CD4-positive, alpha-beta memory T cell (primary cell): Measurements from ENCODE around the gene SRSF11. TPM values are rescaled to one million over a fixed set of nuclear protein-coding genes. Genes with fewer than 3 reads are reported as not detected.
A peak's percentile ranks its signal among the peaks of the same experiment; 100 is the strongest.

Experiments
- CTCF ChIA-PET: fragments of 350-600 bp; sonication (Branson Sonifier 250); formaldehyde crosslinking; loops from one replicate; lab custom pipeline; 2021; ENCODE audit warnings: inconsistent platforms; ENCODE audit not compliant: partially characterized antibody; lab: Charles Lee
- POLR2A ChIA-PET: fragments of 350-600 bp; sonication (Branson Sonifier 250); formaldehyde crosslinking; loops from one replicate; lab custom pipeline; 2021; ENCODE audit not compliant: partially characterized antibody; lab: Charles Lee
- DNase-seq, 5 donors: peaks; one replicate each; pipeline versions ENCODE4 v3.0.0 to v3.0.0-alpha.2; 2020 to 2022; ENCODE audit warnings: mixed read lengths in 1 of 5
- H3K27ac ChIP-seq: one replicate; pipeline ENCODE4 v1.7.0; 2013; ENCODE audit warnings: low read depth, low read length
- H3K27me3 ChIP-seq: 2 replicates; pipeline ENCODE4 v1.7.0; 2013; ENCODE audit warnings: mild to moderate bottlenecking, low read length, moderate library complexity; ENCODE audit not compliant: insufficient read depth
- H3K36me3 ChIP-seq: 2 replicates; pipeline ENCODE4 v1.7.0; 2013; ENCODE audit warnings: mild to moderate bottlenecking, low read length, moderate library complexity; ENCODE audit not compliant: insufficient read depth
- H3K4me1 ChIP-seq: 2 replicates; pipeline ENCODE4 v1.7.0; 2013; ENCODE audit warnings: mild to moderate bottlenecking, low read length, moderate library complexity; ENCODE audit not compliant: insufficient read depth
- H3K4me3 ChIP-seq, 2 donors: one replicate each; pipeline ENCODE4 v1.7.0; 2013; ENCODE audit warnings: low read length in 2 of 2, mild to moderate bottlenecking in 1 of 2
- H3K9me3 ChIP-seq, 2 donors: one replicate each; pipeline ENCODE4 v1.7.0; 2013; ENCODE audit warnings: low read length in 2 of 2, control low read depth in 1 of 2; ENCODE audit not compliant: control insufficient read depth in 1 of 2
- H3K27ac Mint-ChIP-seq, 7 donors: one replicate each; pipeline ENCODE4 v1.8.0; 2020 to 2021; ENCODE audit warnings: mixed read lengths in 7 of 7, mild to moderate bottlenecking in 6 of 7, inconsistent platforms in 3 of 7, moderate library complexity in 3 of 7
- H3K27me3 Mint-ChIP-seq, 2 donors: one replicate each; pipeline ENCODE4 v1.8.0; 2020 to 2021; ENCODE audit warnings: mixed read lengths in 2 of 2
- H3K36me3 Mint-ChIP-seq, 2 donors: one replicate each; pipeline ENCODE4 v1.8.0; 2020 to 2021; ENCODE audit warnings: mixed read lengths in 2 of 2, inconsistent platforms in 1 of 2, mild to moderate bottlenecking in 1 of 2
- H3K4me1 Mint-ChIP-seq, 4 donors: one replicate each; pipeline ENCODE4 v1.8.0; 2020 to 2021; ENCODE audit warnings: mixed read lengths in 4 of 4, mild to moderate bottlenecking in 1 of 4
- H3K4me3 Mint-ChIP-seq, 8 donors: one replicate each; pipeline ENCODE4 v1.8.0; 2020 to 2021; ENCODE audit warnings: mixed read lengths in 8 of 8, mild to moderate bottlenecking in 7 of 8, moderate library complexity in 6 of 8, inconsistent platforms in 3 of 8
- H3K9me3 Mint-ChIP-seq, 8 donors: one replicate each; pipeline ENCODE4 v1.8.0; 2020 to 2021; ENCODE audit warnings: mixed read lengths in 8 of 8, mild to moderate bottlenecking in 5 of 8, inconsistent platforms in 3 of 8, moderate library complexity in 1 of 8
- intact Hi-C: fragments of 100-400 bp; cut with micrococcal nuclease; formaldehyde crosslinking; loops from one replicate; pipeline ENCODE4 v1.15.1; 2023
- polyA plus RNA-seq, 2 donors: library from polyadenylated mRNA; unstranded; fragments of 300-500 nt; fragmentation: Illumina TruSeq; gene quantifications; one replicate each; pipeline ENCODE4 v1.2.3, GENCODE V29; 2021
- total RNA-seq, 2 experiments: library from RNA; stranded (reverse); gene quantifications; one replicate each; pipeline ENCODE4 v1.2.3, GENCODE V29; 2021

SRSF11 gene
- total and polyA plus RNA-seq, 4 experiments from 2014 or later = 65.8 to 374 (median 232) TPM

DNA sequence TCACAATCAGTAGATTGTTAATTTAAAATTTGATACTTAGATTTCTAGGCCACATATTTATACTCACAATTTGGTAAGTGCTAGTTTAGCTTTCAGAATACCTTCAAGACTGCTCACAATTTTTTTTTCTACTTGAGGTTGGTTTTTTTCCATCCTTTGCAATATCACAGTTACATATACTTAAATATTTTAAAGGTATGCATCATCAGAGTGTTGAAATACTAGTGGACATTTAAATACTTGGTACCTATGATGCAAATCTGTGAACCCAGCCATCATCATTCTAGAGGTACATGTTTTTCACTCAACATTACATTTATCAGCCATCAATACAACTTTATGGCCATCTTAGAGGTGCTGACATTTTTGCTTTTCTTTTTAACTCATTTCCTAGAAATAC, 9.6 kb upstream of the SRSF11 start:
- Histone ChIP-seq H3K27ac (no peak overlapping the region), H3K4me1 (peaks cover 34% of the 10 kb centered on the region), H3K36me3 (peaks cover 9% of the 10 kb centered on the region), H3K4me3 (no peak overlapping the region), H3K9me3 (no peaks in the 10 kb centered on the region), H3K27me3 (no peaks in the 10 kb centered on the region)
- H3K27me3 Mint-ChIP-seq = no peaks in the 10 kb centered on the region
- H3K27ac Mint-ChIP-seq = peak overlapping the region in 4 of 7 donors; percentile 13 to 66 (median 38)
- intact Hi-C loops = no loop called here
- DNase-seq = no peak
- peaks cover 10 to 48% of the 10 kb centered on the region in 2 donors for H3K36me3 Mint-ChIP-seq
- POLR2A ChIA-PET = interaction anchor here (1.3 kb wide), 1 partner anchor 10 kb away, joined by 6 read pairs; the partner anchor contains the start of gene SRSF11
- no peaks in the 10 kb centered on the region for H3K9me3 Mint-ChIP-seq
- H3K4me3 Mint-ChIP-seq = no peak overlapping the region
- peaks cover 27 to 48% (median 39%) of the 10 kb centered on the region in 4 donors for H3K4me1 Mint-ChIP-seq
- CTCF ChIA-PET = interaction anchor here (3.9 kb wide), 1 partner anchor 9 kb away, joined by 20 read pairs; the partner anchor contains the start of gene SRSF11

- Histone ChIP-seq H3K4me3 (no peak overlapping the region), H3K36me3 (peaks cover 9% of the 10 kb centered on the region), H3K9me3 (no peaks in the 10 kb centered on the region), H3K4me1 (peaks cover 40% of the 10 kb centered on the region), H3K27ac (no peak overlapping the region), H3K27me3 (no peaks in the 10 kb centered on the region)
- Mint-ChIP-seq H3K4me1 (peaks cover 27 to 51% (median 41%) of the 10 kb centered on the region in 4 donors), H3K27ac (peak overlapping the region; percentile 74 to 97 (median 93)), H3K27me3 (no peaks in the 10 kb centered on the region), H3K36me3 (peaks cover 24 to 52% of the 10 kb centered on the region in 2 donors), H3K4me3 (peak overlapping the region in 7 of 8 donors; percentile 8 to 70 (median 41)), H3K9me3 (peaks cover 0 to 3% (median 0%) of the 10 kb centered on the region in 8 donors)
- POLR2A ChIA-PET = interaction anchor here (1.4 to 4.4 kb wide), 4 partner anchors 13 to 191 kb away, joined by 5 to 76 read pairs (median 30); partner anchors contain the start of genes ANKRD13C, CTH and LRRC40
- intact Hi-C loops = no loop called here
- DNase-seq = no peak
- CTCF ChIA-PET = interaction anchor here (2.0 to 2.7 kb wide), 2 partner anchors 10 to 861 kb away, joined by 12 to 20 read pairs; partner anchors contain the start of gene ZRANB2
Measured at GRCh38 chr1:70220015-70220414, 1.2 kb upstream of the SRSF11 start.

DNA sequence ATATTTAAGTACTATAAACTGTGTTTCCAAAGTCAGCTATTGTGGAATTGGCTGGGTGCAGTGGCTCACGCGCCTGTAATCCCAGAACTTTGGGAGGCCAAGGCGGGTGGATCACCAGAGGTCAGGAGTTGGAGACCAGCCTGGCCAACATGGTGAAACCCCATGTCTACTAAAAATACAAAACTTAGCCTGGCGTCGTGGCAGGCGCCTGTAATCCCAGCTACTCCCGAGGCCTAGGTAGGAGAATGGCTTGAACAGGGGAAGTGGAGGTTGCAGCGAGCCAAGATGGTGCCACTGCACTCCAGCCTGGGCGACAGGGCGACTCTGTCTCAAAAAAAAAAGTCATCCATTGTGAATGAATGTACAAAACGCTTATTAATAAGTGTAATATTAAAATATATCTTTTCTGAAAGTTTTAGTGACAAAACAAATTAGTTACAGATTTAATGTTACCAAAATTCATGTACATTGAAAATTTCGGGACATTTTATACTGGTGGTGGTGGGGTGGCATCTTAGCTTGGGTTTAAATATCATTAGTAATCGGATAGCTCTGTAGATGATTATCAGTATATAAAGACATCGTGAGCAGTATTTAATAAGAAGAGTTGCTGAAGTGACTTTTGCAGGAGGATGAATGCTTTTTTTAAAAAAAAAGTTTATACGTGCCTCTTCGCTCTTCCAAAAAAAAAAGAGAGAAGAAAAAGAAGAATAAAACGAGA, 503 bp upstream of the SRSF11 start:
- H3K27ac ChIP-seq = peak overlapping the region; percentile 95
- peak overlapping the region; percentile 85 to 98 (median 91) for H3K4me3 Mint-ChIP-seq
- peaks cover 20 to 50% of the 10 kb centered on the region in 2 donors for H3K36me3 Mint-ChIP-seq
- H3K27me3 Mint-ChIP-seq = no peaks in the 10 kb centered on the region
- DNase-seq = no peak
- peak overlapping the region in 1 of 2 donors; percentile 70 for H3K4me3 ChIP-seq
- ChIA-PET CTCF (interaction anchor here (0.7 to 2.7 kb wide), 5 partner anchors 11 to 860 kb away, joined by 3 to 20 read pairs (median 5); partner anchors contain the start of genes ANKRD13C, LRRC40 and ZRANB2), POLR2A (interaction anchor here (0.7 to 4.4 kb wide), 13 partner anchors 8 to 860 kb away, joined by 3 to 76 read pairs (median 5); partner anchors contain the start of genes ANKRD13C, CTH, LRRC40 and ZRANB2)
- H3K27ac Mint-ChIP-seq = peak overlapping the region; percentile 92 to 99 (median 96)
- H3K4me1 ChIP-seq = peaks cover 45% of the 10 kb centered on the region
- peaks cover 0 to 3% (median 0%) of the 10 kb centered on the region in 8 donors for H3K9me3 Mint-ChIP-seq
- peaks cover 13% of the 10 kb centered on the region for H3K36me3 ChIP-seq
- intact Hi-C loops = loop anchor here (1.0 kb wide), 4 partner anchors 15 to 861 kb away; partner anchors contain the start of genes ANKRD13C, CTH, LRRC40 and ZRANB2
- no peaks in the 10 kb centered on the region for H3K9me3 ChIP-seq
- no peaks in the 10 kb centered on the region for H3K27me3 ChIP-seq
- H3K4me1 Mint-ChIP-seq = peaks cover 24 to 50% (median 40%) of the 10 kb centered on the region in 4 donors

DNA sequence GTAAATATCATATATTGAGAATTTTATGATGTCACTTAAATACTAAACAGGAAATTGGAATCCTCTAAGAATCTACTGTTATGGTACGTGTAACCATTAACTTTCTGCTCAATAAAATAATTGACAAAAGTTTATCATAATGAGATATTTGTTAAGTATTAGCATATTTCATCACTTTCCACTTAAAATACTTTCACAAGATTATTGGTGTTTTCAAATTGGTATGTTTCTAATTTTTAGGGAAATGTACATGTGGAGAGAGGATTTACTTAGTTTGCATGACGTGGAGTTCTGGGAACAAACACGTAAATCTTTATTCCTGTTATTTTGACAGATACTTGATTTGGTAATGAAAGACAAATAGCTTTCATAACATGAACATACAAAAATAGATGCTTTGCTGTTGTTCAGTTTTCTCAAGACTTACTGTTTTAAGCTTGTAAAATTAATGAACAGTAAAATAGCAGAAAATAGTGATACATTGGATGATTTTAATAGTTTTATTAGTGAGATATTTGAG, 1.6 kb downstream of the SRSF11 start:
- Mint-ChIP-seq H3K4me3 (peak overlapping the region; percentile 85 to 98 (median 91)), H3K27me3 (no peaks in the 10 kb centered on the region), H3K27ac (peak overlapping the region; percentile 92 to 99 (median 96)), H3K4me1 (peaks cover 29 to 70% (median 54%) of the 10 kb centered on the region in 4 donors), H3K9me3 (peaks cover 0 to 3% (median 0%) of the 10 kb centered on the region in 8 donors), H3K36me3 (peaks cover 20 to 50% of the 10 kb centered on the region in 2 donors)
- intact Hi-C loops = no loop called here
- DNase-seq = no peak
- Histone ChIP-seq H3K27ac (peak overlapping the region; percentile 95), H3K4me3 (peak overlapping the region in 1 of 2 donors; percentile 70), H3K9me3 (no peaks in the 10 kb centered on the region), H3K4me1 (peaks cover 62% of the 10 kb centered on the region), H3K36me3 (peaks cover 11% of the 10 kb centered on the region), H3K27me3 (no peaks in the 10 kb centered on the region)
- ChIA-PET POLR2A (interaction anchor here (0.7 to 4.4 kb wide), 2 partner anchors 16 to 131 kb away, joined by 3 to 44 read pairs; partner anchors contain the start of gene ANKRD13C), CTCF (no interaction called here)

- Mint-ChIP-seq H3K36me3 (peaks cover 20 to 65% of the 10 kb centered on the region in 2 donors), H3K27me3 (no peaks in the 10 kb centered on the region), H3K4me3 (peak overlapping the region in 5 of 8 donors; percentile 23 to 69 (median 65)), H3K9me3 (peaks cover 0 to 3% (median 0%) of the 10 kb centered on the region in 8 donors), H3K27ac (peak overlapping the region in 3 of 7 donors; percentile 3 to 93 (median 25)), H3K4me1 (peaks cover 32 to 72% (median 56%) of the 10 kb centered on the region in 4 donors)
- peaks cover 65% of the 10 kb centered on the region for H3K4me1 ChIP-seq
- intact Hi-C loops = no loop called here
- no peak for DNase-seq
- H3K9me3 ChIP-seq = no peaks in the 10 kb centered on the region
- H3K27ac ChIP-seq = no peak overlapping the region
- POLR2A ChIA-PET = no interaction called here
- no peaks in the 10 kb centered on the region for H3K27me3 ChIP-seq
- CTCF ChIA-PET = no interaction called here
- peaks cover 27% of the 10 kb centered on the region for H3K36me3 ChIP-seq
- no peak overlapping the region for H3K4me3 ChIP-seq
Measured at GRCh38 chr1:70224954-70225353, 3.8 kb downstream of the SRSF11 start.

GRCh38 chr1:70227439-70227838, 6.3 kb downstream of the SRSF11 start:
- Mint-ChIP-seq H3K4me3 (peak overlapping the region in 1 of 8 donors; percentile 8), H3K4me1 (peaks cover 30 to 54% (median 44%) of the 10 kb centered on the region in 4 donors), H3K27me3 (no peaks in the 10 kb centered on the region), H3K36me3 (peaks cover 40 to 74% of the 10 kb centered on the region in 2 donors), H3K27ac (peak overlapping the region in 3 of 7 donors; percentile 14 to 28 (median 15)), H3K9me3 (no peaks in the 10 kb centered on the region)
- intact Hi-C loops = no loop called here
- H3K27me3 ChIP-seq = no peaks in the 10 kb centered on the region
- H3K9me3 ChIP-seq = no peaks in the 10 kb centered on the region
- CTCF ChIA-PET = no interaction called here
- no peak for DNase-seq
- H3K4me1 ChIP-seq = peaks cover 51% of the 10 kb centered on the region
- POLR2A ChIA-PET = interaction anchor here (0.6 kb wide), 1 partner anchor 8 kb away, joined by 3 read pairs; no protein-coding TSS in a partner anchor
- H3K4me3 ChIP-seq = no peak overlapping the region
- H3K27ac ChIP-seq = no peak overlapping the region
- peaks cover 51% of the 10 kb centered on the region for H3K36me3 ChIP-seq
